H9 (cell line): ENCODE data around the gene NMT1. TPM values are rescaled to one million over a fixed set of nuclear protein-coding genes. Genes with fewer than 3 reads are reported as not detected.

Source experiments
- DNase-seq: peaks from one replicate; pipeline ENCODE4 v3.0.0-alpha.2; 2017
- H2AFZ ChIP-seq: one replicate; pipeline ENCODE4 v1.6.1; 2013; ENCODE audit warnings: mild to moderate bottlenecking, low read length, control low read depth, moderate library complexity
- H2AK5ac ChIP-seq: 2 replicates; pipeline ENCODE4 v1.6.1; 2013; ENCODE audit warnings: low read length, control low read depth, mixed read lengths; ENCODE audit not compliant: insufficient read length
- H2BK120ac ChIP-seq: one replicate; pipeline ENCODE4 v1.6.1; 2013; ENCODE audit warnings: low read depth, mild to moderate bottlenecking, low read length, control low read depth, inconsistent platforms; ENCODE audit not compliant: poor library complexity, severe bottlenecking
- H2BK12ac ChIP-seq: 2 replicates; pipeline ENCODE4 v1.6.1; 2013; ENCODE audit warnings: low read length, control low read depth, mixed read lengths, low read depth; ENCODE audit not compliant: insufficient read length
- H2BK15ac ChIP-seq: 2 replicates; pipeline ENCODE4 v1.6.1; 2013; ENCODE audit warnings: low read depth, low read length, control low read depth
- H2BK20ac ChIP-seq: one replicate; pipeline ENCODE4 v1.6.1; 2013; ENCODE audit warnings: low read depth, mild to moderate bottlenecking, low read length, control low read depth, inconsistent platforms; ENCODE audit not compliant: poor library complexity, severe bottlenecking
- H2BK5ac ChIP-seq: 2 replicates; pipeline ENCODE4 v1.6.1; 2013; ENCODE audit warnings: low read length, control low read depth, mixed read lengths; ENCODE audit not compliant: insufficient read length
- H3K14ac ChIP-seq: 2 replicates; pipeline ENCODE4 v1.6.1; 2013; ENCODE audit warnings: low read length, control low read depth; ENCODE audit not compliant: insufficient read depth
- H3K18ac ChIP-seq: 2 replicates; pipeline ENCODE4 v1.6.1; 2013; ENCODE audit warnings: low read depth, mild to moderate bottlenecking, mixed read lengths, low read length, control low read depth; ENCODE audit not compliant: insufficient read length
- H3K23ac ChIP-seq: 2 replicates; pipeline ENCODE4 v1.6.1; 2013; ENCODE audit warnings: low read length, control low read depth, mixed read lengths, low read depth; ENCODE audit not compliant: insufficient read length
- H3K23me2 ChIP-seq: 2 replicates; pipeline ENCODE4 v1.6.1; 2013; ENCODE audit warnings: low read depth, mild to moderate bottlenecking, mixed read lengths, low read length, control low read depth; ENCODE audit not compliant: insufficient read length, poor library complexity, severe bottlenecking
- H3K27ac ChIP-seq: 2 replicates; pipeline ENCODE4 v1.5.1; 2013; ENCODE audit warnings: low read length, control low read depth, mixed read lengths, low read depth; ENCODE audit not compliant: insufficient read length
- H3K27me3 ChIP-seq: 2 replicates; pipeline ENCODE4 v1.6.1; 2013; ENCODE audit warnings: low read length, control low read depth, inconsistent platforms; ENCODE audit not compliant: insufficient read depth
- H3K4ac ChIP-seq: 2 replicates; pipeline ENCODE4 v1.6.1; 2013; ENCODE audit warnings: low read depth, mild to moderate bottlenecking, control low read depth, inconsistent platforms, low read length, moderate library complexity
- H3K4me1 ChIP-seq: 2 replicates; pipeline ENCODE4 v1.6.1; 2013; ENCODE audit warnings: low read length, control low read depth, inconsistent platforms; ENCODE audit not compliant: insufficient read depth
- H3K4me2 ChIP-seq: 2 replicates; pipeline ENCODE4 v1.6.1; 2013; ENCODE audit warnings: low read length, control low read depth, mixed read lengths; ENCODE audit not compliant: insufficient read length, insufficient read depth
- H3K56ac ChIP-seq: 2 replicates; pipeline ENCODE4 v1.6.1; 2013; ENCODE audit warnings: low read depth, mild to moderate bottlenecking, mixed read lengths, low read length, control low read depth; ENCODE audit not compliant: insufficient read length
- H3K79me1 ChIP-seq: 2 replicates; pipeline ENCODE4 v1.6.1; 2013; ENCODE audit warnings: low read depth, mild to moderate bottlenecking, moderate library complexity, low read length, control low read depth, inconsistent platforms; ENCODE audit not compliant: insufficient read depth, poor library complexity, severe bottlenecking
- H3K79me2 ChIP-seq: 2 replicates; pipeline ENCODE4 v1.6.1; 2013; ENCODE audit warnings: low read length, control low read depth, inconsistent platforms; ENCODE audit not compliant: insufficient read depth
- H3K9ac ChIP-seq: 2 replicates; pipeline ENCODE4 v1.6.1; 2013; ENCODE audit warnings: low read length, control low read depth, mixed read lengths; ENCODE audit not compliant: insufficient read length; ENCODE audit errors: extremely low read depth
- H3K9me3 ChIP-seq: one replicate; pipeline ENCODE4 v1.6.1; 2013; ENCODE audit warnings: low read depth, low read length, inconsistent platforms; ENCODE audit not compliant: control insufficient read depth
- H3T11ph ChIP-seq: one replicate; pipeline ENCODE4 v1.6.1; 2013; ENCODE audit warnings: mild to moderate bottlenecking, low read length, control low read depth, inconsistent platforms
- H4K20me1 ChIP-seq: one replicate; pipeline ENCODE4 v1.6.1; 2013; ENCODE audit not compliant: control insufficient read depth, insufficient read length, insufficient read depth
- H4K5ac ChIP-seq: 2 replicates; pipeline ENCODE4 v1.6.1; 2013; ENCODE audit warnings: low read depth, mild to moderate bottlenecking, mixed read lengths, low read length, control low read depth; ENCODE audit not compliant: insufficient read length
- H4K8ac ChIP-seq: replicated peaks from 2 replicates; pipeline ENCODE4 v1.6.1; 2013; ENCODE audit warnings: low read length, control low read depth, mixed read lengths, low read depth; ENCODE audit not compliant: insufficient read length
- H4K91ac ChIP-seq: 2 replicates; pipeline ENCODE4 v1.6.1; 2013; ENCODE audit warnings: low read depth, mild to moderate bottlenecking, moderate library complexity, mixed read lengths, low read length, control low read depth; ENCODE audit not compliant: insufficient read length
- H3K27ac Mint-ChIP-seq, 3 experiments: 2 replicates in 2 of 3; 3 replicates in 1 of 3; pipeline ENCODE4 v1.8.0; 2020 to 2021; ENCODE audit warnings: mixed read lengths in 3 of 3, mild to moderate bottlenecking in 1 of 3, moderate library complexity in 1 of 3
- H3K27me3 Mint-ChIP-seq: 2 replicates; pipeline ENCODE4 v1.8.0; 2021; ENCODE audit warnings: low read depth, mild to moderate bottlenecking, moderate library complexity, mixed read lengths
- H3K36me3 Mint-ChIP-seq, 3 experiments: 2 replicates in 2 of 3; 3 replicates in 1 of 3; pipeline ENCODE4 v1.8.0; 2020 to 2021; ENCODE audit warnings: low read depth in 3 of 3, mixed read lengths in 3 of 3; ENCODE audit not compliant: insufficient read depth in 1 of 3
- H3K4me1 Mint-ChIP-seq, 2 experiments: 2 replicates each; pipeline ENCODE4 v1.8.0; 2020; ENCODE audit warnings: mixed read lengths in 2 of 2
- H3K4me3 Mint-ChIP-seq, 2 experiments: 2 replicates in 1 of 2; 3 replicates in 1 of 2; pipeline ENCODE4 v1.8.0; 2020 to 2021; ENCODE audit warnings: mild to moderate bottlenecking in 2 of 2, mixed read lengths in 2 of 2, moderate library complexity in 1 of 2
- H3K9me3 Mint-ChIP-seq, 2 experiments: 2 replicates in 1 of 2; 3 replicates in 1 of 2; pipeline ENCODE4 v1.8.0; 2020; ENCODE audit warnings: mild to moderate bottlenecking in 2 of 2, mixed read lengths in 2 of 2, moderate library complexity in 1 of 2
- WGBS: extraction: QIAGEN DNeasy Blood & Tissue Kit; methylation state at CpG from one replicate; pipeline ENCODE4 v1.1.7; 2013; ENCODE audit warnings: missing lambda C conversion rate, low lambda C conversion rate, mixed read lengths; ENCODE audit not compliant: insufficient read length; ENCODE audit errors: extremely low coverage; 5-methylcytosine and 5-hydroxymethylcytosine counted together
- total RNA-seq: library from RNA; stranded (reverse); gene quantifications from 2 replicates; pipeline ENCODE4 v1.2.1, GENCODE V29; 2021
- TF ChIP-seq, protein P1 (sequence below): fragments of 200-600 bp; sonication (generic); conservative IDR thresholded peaks from 3 replicates; pipeline ENCODE4 v1.8.0; 2021; ENCODE audit warnings: antibody characterized with exemption, mild to moderate bottlenecking

The NMT1 gene
- total RNA-seq, 1 experiment from 2014 or later: 150 TPM

DNA sequence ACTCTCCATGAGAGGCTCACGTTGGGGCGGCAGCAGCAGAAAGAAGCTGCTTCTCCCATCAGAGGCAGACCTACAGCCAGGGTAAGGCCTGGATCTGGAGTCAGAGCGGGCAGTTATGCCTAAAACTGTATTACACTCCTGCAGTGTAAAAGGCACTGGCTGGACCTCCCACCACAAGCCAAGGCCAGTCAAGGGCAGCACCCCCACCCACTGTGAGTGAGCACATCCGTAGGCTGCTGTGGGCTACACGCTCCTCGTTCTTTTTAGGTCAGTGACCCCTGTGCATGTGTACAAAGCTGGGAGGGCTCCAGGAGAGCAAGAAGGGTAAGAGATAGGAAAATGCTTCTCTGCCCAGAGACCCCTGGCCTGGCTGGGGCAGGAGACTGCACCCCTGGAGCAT lies 30.4 kb upstream of the NMT1 start:
- H3K4me1 Mint-ChIP-seq: no peaks in the 10 kb centered on the region
- Histone ChIP-seq H2AK5ac (no peak overlapping the region), H4K8ac (no peak overlapping the region), H3K4me1 (no peaks in the 10 kb centered on the region), H3K4ac (no peak overlapping the region), H3K56ac (no peak overlapping the region), H2BK5ac (no peak overlapping the region), H3K27ac (no peak overlapping the region), H3K9me3 (no peaks in the 10 kb centered on the region), H2BK20ac (no peak overlapping the region), H4K20me1 (peaks cover 2% of the 10 kb centered on the region), H3K79me1 (no peaks in the 10 kb centered on the region), H3K23me2 (peaks cover 2% of the 10 kb centered on the region), H2AFZ (no peak overlapping the region), H2BK15ac (no peak overlapping the region), H4K5ac (no peak overlapping the region), H2BK12ac (no peak overlapping the region), H3K4me2 (no peak overlapping the region), H3K9ac (no peak overlapping the region), H3K18ac (no peak overlapping the region), H4K91ac (no peak overlapping the region), H3T11ph (no peak overlapping the region), H3K14ac (no peak overlapping the region), H3K79me2 (no peaks in the 10 kb centered on the region), H2BK120ac (no peak overlapping the region), H3K27me3 (no peaks in the 10 kb centered on the region), H3K23ac (no peak overlapping the region)
- no peak for DNase-seq
- peaks cover 21 to 63% (median 61%) of the 10 kb centered on the region in 3 experiments for H3K36me3 Mint-ChIP-seq
- no peak overlapping the region for H3K4me3 Mint-ChIP-seq
- no CpG with 5 or more reads among the region's 6 CpGs for WGBS
- H3K27me3 Mint-ChIP-seq: no peaks in the 10 kb centered on the region
- TF ChIP-seq, protein P1, sequence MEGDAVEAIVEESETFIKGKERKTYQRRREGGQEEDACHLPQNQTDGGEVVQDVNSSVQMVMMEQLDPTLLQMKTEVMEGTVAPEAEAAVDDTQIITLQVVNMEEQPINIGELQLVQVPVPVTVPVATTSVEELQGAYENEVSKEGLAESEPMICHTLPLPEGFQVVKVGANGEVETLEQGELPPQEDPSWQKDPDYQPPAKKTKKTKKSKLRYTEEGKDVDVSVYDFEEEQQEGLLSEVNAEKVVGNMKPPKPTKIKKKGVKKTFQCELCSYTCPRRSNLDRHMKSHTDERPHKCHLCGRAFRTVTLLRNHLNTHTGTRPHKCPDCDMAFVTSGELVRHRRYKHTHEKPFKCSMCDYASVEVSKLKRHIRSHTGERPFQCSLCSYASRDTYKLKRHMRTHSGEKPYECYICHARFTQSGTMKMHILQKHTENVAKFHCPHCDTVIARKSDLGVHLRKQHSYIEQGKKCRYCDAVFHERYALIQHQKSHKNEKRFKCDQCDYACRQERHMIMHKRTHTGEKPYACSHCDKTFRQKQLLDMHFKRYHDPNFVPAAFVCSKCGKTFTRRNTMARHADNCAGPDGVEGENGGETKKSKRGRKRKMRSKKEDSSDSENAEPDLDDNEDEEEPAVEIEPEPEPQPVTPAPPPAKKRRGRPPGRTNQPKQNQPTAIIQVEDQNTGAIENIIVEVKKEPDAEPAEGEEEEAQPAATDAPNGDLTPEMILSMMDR: no peak
- H3K27ac Mint-ChIP-seq: no peak overlapping the region
- no peaks in the 10 kb centered on the region for H3K9me3 Mint-ChIP-seq
